ENCODE data around the gene ZNF511.

Gene ZNF511

DNA sequence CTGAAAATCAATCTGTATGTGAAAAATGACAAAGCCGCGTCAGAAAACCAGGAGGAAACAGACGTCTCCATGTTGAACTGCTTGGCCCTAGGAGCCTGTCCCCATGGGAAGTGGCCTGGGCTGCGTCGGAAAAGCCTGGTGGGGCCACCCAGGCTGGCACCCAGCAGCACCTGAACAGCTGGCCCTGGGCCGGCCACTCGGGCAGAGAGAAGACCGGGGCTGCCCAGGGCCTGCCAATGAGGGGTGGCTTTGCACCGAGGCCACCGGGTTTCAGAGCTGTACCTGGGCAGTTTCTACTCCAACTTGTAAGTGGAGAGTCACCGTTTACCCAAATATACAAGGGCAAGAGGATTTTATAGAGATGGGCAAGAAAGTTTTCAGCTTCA, 50.2 kb downstream of the ZNF511 start:
- DNase-seq (ENCODE audit: insufficient read length, low spot score) (no peak), FAIRE-seq (no peak)
- no peak for TF ChIP-seq POLR2A (IDR thresholded peaks at IDR 0.05; ENCODE audit: low read depth, low read length)

DNA sequence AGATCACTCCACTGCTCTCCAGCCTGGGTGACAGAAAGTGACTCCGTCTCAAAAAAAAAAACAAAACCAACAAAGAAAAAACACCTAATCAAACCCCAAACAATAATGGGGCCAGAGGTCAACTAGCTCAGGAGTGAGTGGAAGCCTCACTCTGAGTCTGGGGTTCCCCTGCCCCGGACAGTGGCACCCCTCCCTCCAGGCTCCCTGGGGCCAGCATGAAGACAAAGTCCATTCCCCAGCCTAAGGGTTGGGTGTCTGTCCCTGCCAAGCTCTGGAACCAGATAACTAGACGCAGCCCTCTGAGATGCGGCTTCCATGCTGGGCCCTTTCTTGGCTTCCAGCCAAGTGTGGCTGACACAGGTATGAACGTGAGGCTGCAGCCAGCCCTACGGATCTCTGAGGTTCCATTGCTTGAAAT, 50.8 kb downstream of the ZNF511 start:
- TF ChIP-seq POLR2A (IDR thresholded peaks at IDR 0.05; ENCODE audit: low read depth, low read length), result no peak
- FAIRE-seq (no peak), DNase-seq (ENCODE audit: insufficient read length, low spot score) (no peak)

DNA sequence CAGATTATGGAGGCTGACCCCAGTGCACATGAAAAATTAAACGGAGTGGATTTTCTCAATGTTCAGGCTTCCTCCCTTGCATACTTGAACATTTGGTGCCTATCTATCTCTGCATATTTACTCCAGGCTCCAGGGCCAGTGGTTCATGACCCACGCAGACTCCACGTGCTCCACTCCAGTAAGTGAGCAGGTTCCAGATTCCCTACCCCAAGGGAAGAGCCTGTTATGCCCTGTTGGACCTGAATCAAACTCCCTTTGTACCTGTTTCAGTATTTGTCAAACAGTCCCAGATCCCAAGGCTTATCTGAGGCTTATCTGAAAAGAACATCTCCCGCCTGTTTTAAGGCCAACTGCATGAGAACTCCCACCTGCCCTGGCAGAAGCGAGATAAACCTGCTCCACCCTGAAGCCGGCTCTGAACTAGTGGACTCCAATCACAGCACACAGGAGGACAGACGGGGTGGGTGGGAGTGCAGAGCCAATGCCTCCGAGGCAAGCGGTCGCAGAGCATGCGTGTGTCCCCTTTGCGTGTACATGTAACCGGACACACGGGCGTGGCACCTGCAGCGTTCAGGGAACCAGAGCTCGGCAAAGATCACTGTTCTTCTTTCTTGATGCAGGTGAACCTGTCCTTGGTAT, 51.4 kb downstream of the ZNF511 start:
- no peak for FAIRE-seq
- no peak for DNase-seq (ENCODE audit: insufficient read length, low spot score)
- TF ChIP-seq POLR2A (IDR thresholded peaks at IDR 0.05; ENCODE audit: low read depth, low read length), result no peak

DNA sequence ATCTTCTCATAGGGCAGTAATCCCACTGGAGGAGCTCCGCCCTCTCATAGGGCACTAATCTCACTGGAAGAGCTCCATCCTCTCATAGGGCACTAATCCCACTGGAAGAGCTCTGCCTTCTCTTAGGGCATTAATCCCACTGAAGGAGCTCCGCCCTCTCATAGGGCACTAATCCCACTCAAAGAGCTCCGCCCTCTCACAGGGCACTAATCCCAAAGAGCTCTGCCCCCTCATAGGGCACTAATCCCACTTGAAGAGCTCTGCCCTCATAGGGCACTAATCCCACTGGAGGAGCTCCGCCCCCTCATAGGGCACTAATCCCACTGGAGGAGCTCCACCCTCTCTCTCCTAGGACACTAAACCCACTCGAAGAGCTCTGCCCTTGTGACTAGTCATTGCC, 52.5 kb downstream of the ZNF511 start:
- FAIRE-seq, result no peak
- no peak for DNase-seq (ENCODE audit: insufficient read length, low spot score)
- no peak for TF ChIP-seq POLR2A (IDR thresholded peaks at IDR 0.05; ENCODE audit: low read depth, low read length)

DNA sequence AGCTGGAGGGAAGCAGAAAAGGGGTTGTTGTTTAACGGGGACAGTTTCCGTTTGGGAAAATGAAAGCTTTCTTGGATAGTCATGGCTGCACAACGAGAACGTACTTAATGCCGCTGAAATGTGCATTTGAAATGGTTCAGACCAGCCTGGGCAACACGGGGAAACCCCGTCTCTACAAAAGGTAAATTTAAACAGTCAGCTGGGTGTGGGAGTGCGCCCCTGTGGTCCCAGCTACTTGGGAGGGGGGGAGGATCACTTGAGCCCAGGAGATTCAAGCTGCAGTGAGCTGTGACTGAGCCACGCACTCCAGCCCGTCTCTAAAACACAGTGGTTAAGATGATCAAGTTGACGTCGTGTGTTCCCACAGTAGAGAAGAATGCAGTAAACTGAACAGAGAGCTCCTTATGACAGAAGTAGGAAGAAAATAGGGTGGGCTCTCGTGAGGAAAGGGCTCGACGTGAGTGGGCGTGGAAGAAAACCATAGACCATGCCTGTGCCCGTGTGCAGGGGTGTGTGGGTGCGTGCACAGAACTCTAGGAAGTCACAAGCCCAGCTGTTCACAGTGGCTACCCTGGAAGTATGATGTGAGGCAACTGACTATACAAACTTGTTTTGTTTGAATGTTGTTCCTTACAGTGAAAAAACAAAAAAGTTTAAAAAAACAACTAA, 53.2 kb downstream of the ZNF511 start:
- FAIRE-seq (no peak), DNase-seq (ENCODE audit: insufficient read length, low spot score) (no peak)
- TF ChIP-seq POLR2A (IDR thresholded peaks at IDR 0.05; ENCODE audit: low read depth, low read length), result no peak

Data from H54 (cell line).